GM12801 (cell line): ENCODE results near the gene CLEC1A.

Experiments used
- CTCF ChIP-seq: IDR thresholded peaks from one replicate; pipeline ENCODE4 v1.5.1; 2011; ENCODE audit warnings: control low read depth; ENCODE audit not compliant: insufficient read length; ENCODE audit errors: extremely low read depth

The CLEC1A gene

DNA sequence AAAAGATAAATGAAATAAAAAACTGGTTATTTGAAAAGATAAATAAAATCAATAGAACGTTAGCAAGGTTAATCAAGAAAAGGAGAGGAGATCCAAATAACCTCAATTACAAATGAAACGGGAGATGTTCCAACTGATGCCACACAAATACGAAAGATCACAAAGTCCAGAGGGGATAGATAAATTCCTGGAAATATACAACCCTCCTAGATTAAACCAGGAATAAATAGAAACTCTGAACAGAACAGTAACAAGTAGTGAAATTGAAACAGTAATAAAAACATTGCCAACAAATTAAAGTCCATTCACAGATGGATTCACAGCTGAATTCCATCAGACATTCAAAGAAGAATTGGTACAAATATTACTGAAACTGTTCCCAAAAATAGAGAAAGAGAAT lies 12.4 kb downstream of the CLEC1A start:
- no peak for TF ChIP-seq CTCF

- TF ChIP-seq CTCF, result no peak
These were observed 14.1 kb downstream of the CLEC1A start for GRCh38 chr12:10084733-10085132.

- TF ChIP-seq CTCF, result no peak
These were observed 16.5 kb downstream of the CLEC1A start for GRCh38 chr12:10082117-10082874.

- no peak for TF ChIP-seq CTCF
These were observed 23.3 kb downstream of the CLEC1A start for GRCh38 chr12:10075451-10075850.

DNA sequence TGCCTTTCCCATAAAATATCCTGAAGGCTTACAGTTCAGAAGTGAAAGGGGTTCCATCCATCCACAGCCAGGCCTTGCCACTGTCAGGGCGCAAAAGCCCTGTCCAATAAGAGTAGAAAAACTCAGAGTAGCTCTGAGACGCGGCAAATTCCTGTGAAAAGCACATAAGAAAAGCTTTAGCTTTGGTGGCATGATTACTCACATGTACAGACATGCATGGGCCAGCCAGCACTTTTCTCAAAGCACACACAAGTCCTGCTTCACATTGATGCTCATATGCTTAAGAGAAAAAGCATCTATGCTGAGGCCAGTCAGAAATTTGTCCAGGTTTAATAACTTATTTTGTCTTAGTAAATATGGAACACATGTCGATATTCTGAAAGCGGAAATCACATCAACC lies 25.5 kb downstream of the CLEC1A start:
- TF ChIP-seq CTCF, result no peak

- TF ChIP-seq CTCF, result no peak
These were observed 26.7 kb downstream of the CLEC1A start for GRCh38 chr12:10072131-10072530.

- no peak for TF ChIP-seq CTCF
These were observed 28.4 kb downstream of the CLEC1A start for GRCh38 chr12:10070380-10070779.
